ENCODE data around the gene ABCC1.
"Not testable (repeated sequence)": the region's sequence is repeated elsewhere in the genome, so short reads cannot be mapped to it uniquely, and the experiment has no call there.

The ABCC1 gene

DNA sequence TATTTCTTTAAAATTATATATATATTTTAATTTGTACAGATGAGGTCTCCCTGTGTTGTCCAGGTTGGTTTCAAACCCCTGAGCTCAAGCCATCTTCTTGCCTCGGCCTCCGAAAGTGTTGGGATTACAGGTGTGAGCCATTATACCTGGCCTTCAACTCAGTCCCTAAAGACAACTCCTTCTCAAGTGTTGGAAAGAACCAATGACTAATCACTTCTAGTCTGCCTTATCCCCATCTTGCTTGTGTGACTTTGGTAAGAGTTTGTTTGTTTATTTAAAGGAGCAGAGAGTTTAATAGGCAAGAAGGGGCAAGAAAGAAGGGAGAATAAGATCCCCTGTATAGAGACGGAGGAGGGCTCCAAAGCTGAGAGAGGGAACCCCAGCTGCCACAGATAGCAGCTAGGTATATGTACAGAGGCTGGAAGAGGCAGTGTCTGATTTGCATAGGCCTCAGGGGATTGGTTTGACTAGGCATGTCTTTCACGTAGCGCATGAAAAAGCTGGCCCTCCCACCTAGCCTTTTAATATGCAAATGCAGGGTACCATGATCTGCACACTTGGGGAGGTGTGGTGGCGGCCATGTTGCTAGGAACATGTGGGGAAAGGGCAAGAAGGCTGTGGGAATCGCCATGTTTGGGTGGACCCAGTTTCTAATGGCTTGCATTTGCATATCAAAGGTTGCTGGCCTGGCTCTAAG lies 21.5 kb downstream of the ABCC1 start:
- ATAC-seq (no peak), DNase-seq (ENCODE audit: low spot score in 2 of 2) (no peak)
- Mint-ChIP-seq H3K36me3 (peaks cover 39% of the 10 kb centered on the region), H3K4me1 (peaks cover 36% of the 10 kb centered on the region), H3K9me3 (peaks cover 13% of the 10 kb centered on the region), H3K4me3 (no peak overlapping the region), H3K27ac (no peak overlapping the region)

DNA sequence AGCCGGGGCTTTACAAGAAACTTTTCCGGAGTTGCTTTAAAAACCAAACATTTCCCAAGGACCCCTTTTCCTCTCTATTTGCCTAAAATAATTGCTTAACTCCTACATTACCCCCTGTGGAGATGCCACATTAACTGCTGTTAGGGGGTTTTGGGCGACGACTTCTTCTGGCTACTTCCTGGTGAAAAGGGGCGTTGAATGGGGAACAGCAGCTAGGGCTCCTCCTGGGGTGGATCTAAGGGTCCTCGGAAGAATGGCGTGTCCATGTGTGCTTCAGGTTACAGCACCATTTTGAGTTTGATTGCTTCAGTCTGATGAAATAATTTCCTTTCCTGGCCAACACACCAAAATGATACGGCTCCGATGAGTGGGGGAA lies 22.0 kb downstream of the ABCC1 start:
- H3K4me1 Mint-ChIP-seq: peaks cover 40% of the 10 kb centered on the region
- peaks cover 39% of the 10 kb centered on the region for H3K36me3 Mint-ChIP-seq

DNA sequence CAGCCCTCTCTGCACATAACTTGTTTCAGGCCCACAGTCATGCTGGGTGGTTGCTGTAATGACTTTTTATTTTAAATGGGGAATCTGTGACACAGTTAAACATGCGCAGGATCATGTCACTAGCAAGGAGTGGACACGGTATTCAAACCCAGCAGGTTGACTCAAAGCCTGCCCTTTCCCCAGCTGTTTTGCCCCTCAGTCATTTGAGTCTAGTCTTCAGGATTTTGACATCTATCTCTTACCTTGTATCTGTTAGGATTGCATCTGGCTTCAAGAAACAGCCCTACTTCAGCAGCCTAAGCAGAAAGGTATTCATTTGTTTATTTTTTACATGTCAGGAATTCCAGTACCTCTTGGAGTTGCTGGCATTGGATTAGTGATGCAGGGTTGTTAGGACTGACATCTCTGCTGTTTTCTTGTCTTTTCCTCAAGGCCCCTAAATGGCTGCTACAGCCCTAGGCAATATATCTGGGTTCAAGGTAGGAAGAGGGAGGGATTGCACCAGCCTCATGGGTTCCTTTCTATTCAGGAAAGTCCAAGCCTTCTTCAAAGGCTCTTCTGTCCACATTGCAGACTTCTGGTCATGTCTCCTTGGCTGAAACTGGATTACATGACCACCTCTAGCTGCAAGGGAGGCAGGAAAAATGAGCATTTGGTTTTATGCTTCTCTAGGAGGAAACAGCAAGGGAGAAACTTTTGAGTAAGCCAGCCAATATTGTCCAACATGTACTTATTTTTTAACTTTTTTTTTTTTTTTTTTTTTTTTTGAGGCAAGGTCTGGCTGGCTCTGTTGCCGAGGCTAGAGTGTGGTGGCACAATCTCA lies 22.8 kb downstream of the ABCC1 start:
- ATAC-seq: no peak
- Mint-ChIP-seq H3K4me3 (no peak overlapping the region), H3K9me3 (peaks cover 13% of the 10 kb centered on the region)

More for the DNA sequence above, 22.0 kb downstream of the ABCC1 start:
- Mint-ChIP-seq H3K4me3 (no peak overlapping the region), H3K27ac (peak overlapping the region; percentile 43), H3K9me3 (peaks cover 13% of the 10 kb centered on the region)
- DNase-seq (ENCODE audit: low spot score in 2 of 2) (no peak), ATAC-seq (no peak)

DNA sequence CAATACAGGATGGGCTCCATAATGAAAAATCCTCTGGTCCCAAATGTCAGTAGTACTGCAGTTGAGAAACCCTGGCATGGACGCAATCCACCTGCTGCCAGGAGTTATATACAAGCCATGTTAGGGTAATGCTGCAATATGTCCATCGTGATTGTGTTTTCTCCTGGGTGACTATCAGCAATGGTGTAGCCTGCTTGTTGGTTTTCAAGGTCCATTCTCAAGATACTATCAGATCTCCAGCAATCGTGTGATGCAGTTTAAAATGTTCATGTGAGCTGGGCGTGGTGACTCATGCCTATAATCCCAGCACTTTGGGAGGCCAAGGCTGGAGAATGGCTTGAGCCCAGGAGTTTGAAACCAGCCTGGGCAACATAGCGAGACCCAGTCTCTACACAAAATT lies 24.0 kb downstream of the ABCC1 start:
- Mint-ChIP-seq H3K36me3 (peaks cover 45% of the 10 kb centered on the region), H3K4me1 (peaks cover 50% of the 10 kb centered on the region), H3K4me3 (no peak overlapping the region), H3K9me3 (peaks cover 13% of the 10 kb centered on the region), H3K27ac (no peak overlapping the region)
- ATAC-seq: no peak
- no peak for DNase-seq (ENCODE audit: low spot score in 2 of 2)

More for the DNA sequence above, 22.8 kb downstream of the ABCC1 start:
- DNase-seq (ENCODE audit: low spot score in 2 of 2): no peak
- H3K4me1 Mint-ChIP-seq: peaks cover 41% of the 10 kb centered on the region
- peaks cover 39% of the 10 kb centered on the region for H3K36me3 Mint-ChIP-seq
- H3K27ac Mint-ChIP-seq: peak overlapping the region; percentile 43

GRCh38 chr16:15974057-15974456 lies 24.6 kb downstream of the ABCC1 start:
- Mint-ChIP-seq H3K4me3 (no peak overlapping the region), H3K36me3 (peaks cover 45% of the 10 kb centered on the region), H3K27ac (peak overlapping the region; percentile 32), H3K9me3 (peaks cover 13% of the 10 kb centered on the region), H3K4me1 (peaks cover 55% of the 10 kb centered on the region)
- no peak for DNase-seq (ENCODE audit: low spot score in 2 of 2)
- no peak for ATAC-seq

DNA sequence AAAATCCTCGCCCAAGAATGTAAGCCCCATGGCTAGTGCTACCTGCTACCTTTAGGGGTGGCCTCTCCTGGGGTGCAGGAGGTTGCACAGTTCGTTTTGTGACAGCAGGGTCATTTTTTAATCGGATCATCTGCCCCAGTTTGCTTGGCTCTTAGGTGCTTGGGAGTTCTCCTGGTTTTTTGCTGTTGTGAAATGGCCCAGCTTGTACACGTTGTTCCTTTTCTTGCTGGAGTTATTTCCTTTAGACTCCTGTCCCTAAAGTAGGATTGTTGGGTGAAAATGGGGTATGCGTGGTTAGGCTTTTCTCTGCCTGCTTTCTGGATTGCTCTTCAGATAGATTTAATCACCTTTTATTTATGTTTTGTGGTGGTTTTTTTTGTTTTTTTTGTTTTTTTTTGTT lies 25.8 kb downstream of the ABCC1 start:
- ATAC-seq (no peak), DNase-seq (ENCODE audit: low spot score in 2 of 2) (no peak)
- Mint-ChIP-seq H3K4me3 (no peak overlapping the region), H3K9me3 (peaks cover 21% of the 10 kb centered on the region), H3K4me1 (peaks cover 62% of the 10 kb centered on the region), H3K36me3 (peaks cover 50% of the 10 kb centered on the region), H3K27ac (no peak overlapping the region)

- ATAC-seq: no peak
- no peak for DNase-seq (ENCODE audit: low spot score in 2 of 2)
- no peak overlapping the region for H3K4me3 Mint-ChIP-seq
- peak overlapping the region; percentile 72 for H3K27ac Mint-ChIP-seq
- H3K36me3 Mint-ChIP-seq: peaks cover 45% of the 10 kb centered on the region
- H3K9me3 Mint-ChIP-seq: peaks cover 22% of the 10 kb centered on the region
- peaks cover 52% of the 10 kb centered on the region for H3K4me1 Mint-ChIP-seq
These were observed 26.9 kb downstream of the ABCC1 start for GRCh38 chr16:15976225-15976812.

DNA sequence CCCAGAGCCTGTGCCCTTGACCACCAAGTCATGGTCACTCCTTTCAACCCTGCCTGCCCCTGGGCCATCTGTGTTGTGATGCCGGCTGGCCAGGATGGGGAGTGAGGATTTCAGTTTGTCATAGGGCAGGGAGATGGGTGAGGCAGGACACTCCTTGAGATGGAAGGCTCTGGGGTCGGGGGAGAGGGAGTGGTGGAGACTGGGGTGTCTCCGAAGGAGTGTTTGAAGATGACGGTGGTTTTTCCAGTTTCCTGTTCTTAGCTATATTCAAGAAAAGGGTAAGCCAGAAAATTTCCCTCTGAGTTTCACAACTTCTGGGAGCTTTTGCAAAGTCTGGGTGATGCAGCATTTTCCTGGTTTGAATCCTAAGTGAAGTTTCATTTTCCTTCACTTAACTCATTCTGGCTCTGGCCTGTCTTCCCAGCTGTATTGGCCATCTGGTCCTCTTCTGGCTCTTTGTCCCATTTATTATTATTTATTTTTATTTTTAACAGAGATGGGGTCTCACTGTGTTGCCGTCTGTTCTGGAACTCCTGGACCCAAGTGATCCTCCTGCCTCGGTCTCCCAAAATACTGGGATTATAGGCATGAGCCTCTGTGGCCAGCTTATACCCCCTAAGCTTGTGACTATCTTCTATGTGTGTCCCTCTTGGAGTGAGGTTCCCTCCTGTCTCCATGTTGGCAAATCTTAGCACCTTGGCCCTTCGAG lies 27.7 kb downstream of the ABCC1 start:
- DNase-seq (ENCODE audit: low spot score in 2 of 2) (no peak), ATAC-seq (no peak)
- Mint-ChIP-seq H3K4me3 (no peak overlapping the region), H3K9me3 (peaks cover 22% of the 10 kb centered on the region), H3K36me3 (peaks cover 39% of the 10 kb centered on the region), H3K27ac (peak overlapping the region; percentile 72), H3K4me1 (peaks cover 48% of the 10 kb centered on the region)

- Mint-ChIP-seq H3K4me1 (peaks cover 54% of the 10 kb centered on the region), H3K9me3 (peaks cover 19% of the 10 kb centered on the region), H3K27ac (no peak overlapping the region), H3K36me3 (peaks cover 49% of the 10 kb centered on the region), H3K4me3 (no peak overlapping the region)
- DNase-seq (ENCODE audit: low spot score in 2 of 2) (no peak), ATAC-seq (no peak)
These were observed 30.4 kb downstream of the ABCC1 start for GRCh38 chr16:15979801-15980200.

- Mint-ChIP-seq H3K36me3 (peaks cover 52% of the 10 kb centered on the region), H3K4me1 (peaks cover 54% of the 10 kb centered on the region), H3K4me3 (no peak overlapping the region), H3K9me3 (peaks cover 19% of the 10 kb centered on the region), H3K27ac (no peak overlapping the region)
- ATAC-seq (no peak), DNase-seq (ENCODE audit: low spot score in 2 of 2) (no peak)
These were observed 30.9 kb downstream of the ABCC1 start for GRCh38 chr16:15980329-15980728.

GRCh38 chr16:15981382-15981781 lies 32.0 kb downstream of the ABCC1 start:
- DNase-seq (ENCODE audit: low spot score in 2 of 2) (no peak), ATAC-seq (no peak)
- peaks cover 57% of the 10 kb centered on the region for H3K36me3 Mint-ChIP-seq
- H3K27ac Mint-ChIP-seq: no peak overlapping the region
- peaks cover 19% of the 10 kb centered on the region for H3K9me3 Mint-ChIP-seq
- peaks cover 51% of the 10 kb centered on the region for H3K4me1 Mint-ChIP-seq
- no peak overlapping the region for H3K4me3 Mint-ChIP-seq

DNA sequence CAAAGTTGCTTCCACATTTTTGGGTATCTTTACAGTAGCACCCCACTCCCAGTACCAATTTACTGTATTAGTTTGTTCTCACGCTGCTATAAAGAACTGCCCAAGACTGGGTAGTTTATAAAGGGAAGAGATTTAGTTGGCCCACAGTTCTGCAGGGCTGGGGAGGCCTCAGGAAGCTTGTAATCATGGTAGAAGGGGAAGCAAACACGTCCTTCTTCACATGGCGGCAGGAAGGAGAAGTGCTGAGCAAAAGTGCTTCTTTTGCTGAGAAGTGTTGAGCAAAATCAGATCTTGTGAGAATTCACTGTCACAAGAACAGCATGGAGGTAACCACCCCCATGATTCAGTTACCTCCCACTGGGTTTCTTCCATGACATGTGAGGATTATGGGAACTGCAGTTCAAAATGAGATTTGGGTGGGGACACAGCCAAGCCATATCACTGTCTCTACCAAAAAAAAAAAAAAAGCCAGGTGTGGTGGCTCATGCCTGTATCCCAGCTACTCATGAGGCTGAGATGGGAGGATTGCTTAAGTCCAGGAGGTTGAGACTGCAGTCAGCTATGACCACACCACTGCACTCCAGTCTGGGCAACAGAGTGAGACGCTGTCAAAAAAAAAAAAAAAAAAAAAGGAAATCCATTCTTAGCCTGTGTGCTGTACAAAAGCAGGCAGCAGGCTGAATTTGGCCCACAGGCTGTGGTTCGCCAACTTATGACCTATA lies 32.9 kb downstream of the ABCC1 start:
- Mint-ChIP-seq H3K9me3 (peaks cover 19% of the 10 kb centered on the region), H3K4me1 (peaks cover 52% of the 10 kb centered on the region), H3K36me3 (peaks cover 56% of the 10 kb centered on the region)
- not testable (repeated sequence) for DNase-seq (ENCODE audit: low spot score in 2 of 2); ATAC-seq; H3K27ac Mint-ChIP-seq; H3K4me3 Mint-ChIP-seq

DNA sequence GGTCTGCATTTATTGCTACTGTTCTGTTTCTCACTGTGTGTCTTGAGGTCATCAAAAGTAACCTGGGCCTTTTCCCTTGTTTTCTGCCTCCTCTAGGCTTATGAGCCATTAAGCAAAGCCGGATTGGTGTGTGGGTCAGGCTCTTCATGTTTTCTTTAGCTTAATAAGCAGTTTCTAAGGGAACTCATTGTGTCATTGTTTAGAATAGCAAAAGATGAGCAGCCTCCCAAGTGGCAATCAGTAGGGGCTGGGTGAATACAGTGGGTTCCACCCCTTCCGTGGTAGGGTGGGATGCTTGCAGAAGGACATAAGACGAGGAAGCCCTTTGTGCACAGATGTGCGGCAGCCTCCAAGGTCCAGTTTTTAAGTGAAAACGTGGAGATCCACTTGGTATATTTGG lies 34.5 kb downstream of the ABCC1 start:
- no peak overlapping the region for H3K4me3 Mint-ChIP-seq
- ATAC-seq: no peak
- H3K4me1 Mint-ChIP-seq: peaks cover 54% of the 10 kb centered on the region
- H3K36me3 Mint-ChIP-seq: peaks cover 41% of the 10 kb centered on the region
- no peak for DNase-seq (ENCODE audit: low spot score in 2 of 2)
- peak overlapping the region; percentile 17 for H3K27ac Mint-ChIP-seq
- peaks cover 19% of the 10 kb centered on the region for H3K9me3 Mint-ChIP-seq

GRCh38 chr16:15985144-15985543 lies 35.7 kb downstream of the ABCC1 start:
- Mint-ChIP-seq H3K4me1 (peaks cover 53% of the 10 kb centered on the region), H3K9me3 (peaks cover 11% of the 10 kb centered on the region), H3K27ac (no peak overlapping the region)

GRCh38 chr16:15986261-15986660 lies 36.8 kb downstream of the ABCC1 start:
- H3K36me3 Mint-ChIP-seq: peaks cover 39% of the 10 kb centered on the region
- peaks cover 64% of the 10 kb centered on the region for H3K4me1 Mint-ChIP-seq
- peak overlapping the region; percentile 57 for H3K27ac Mint-ChIP-seq
- ATAC-seq: no peak
- H3K9me3 Mint-ChIP-seq: peaks cover 6% of the 10 kb centered on the region
- no peak overlapping the region for H3K4me3 Mint-ChIP-seq
- no peak for DNase-seq (ENCODE audit: low spot score in 2 of 2)

More at GRCh38 chr16:15985144-15985543, 35.7 kb downstream of the ABCC1 start:
- DNase-seq (ENCODE audit: low spot score in 2 of 2) (no peak), ATAC-seq (no peak)
- H3K4me3 Mint-ChIP-seq: no peak overlapping the region
- H3K36me3 Mint-ChIP-seq: peaks cover 34% of the 10 kb centered on the region
